H1 (cell line): ENCODE data around the gene TRAK1. TPM values are rescaled to one million over a fixed set of nuclear protein-coding genes. Genes with fewer than 3 reads are reported as not detected.

Source experiments
- ATF2 ChIP-seq: IDR thresholded peaks from 2 replicates; pipeline ENCODE4 v1.6.1; 2012; ENCODE audit warnings: low read length, inconsistent platforms
- CEBPB ChIP-seq: IDR thresholded peaks from 2 replicates; pipeline ENCODE4 v1.6.1; 2012; ENCODE audit warnings: low read depth, low read length
- JUN ChIP-seq: IDR thresholded peaks from 2 replicates; pipeline ENCODE4 v1.6.1; 2011; ENCODE audit warnings: low read depth, mild to moderate bottlenecking, improper control_type of control experiment, low read length
- POLR2AphosphoS5 ChIP-seq: IDR thresholded peaks from 2 replicates; pipeline ENCODE4 v1.6.1; 2011; ENCODE audit warnings: low read depth, low read length
- SAP30 ChIP-seq: fragments of 300-600 bp; sonication (generic); IDR thresholded peaks from 2 replicates; pipeline ENCODE4 v1.7.1; 2012; ENCODE audit warnings: low read length, moderate library complexity, mild to moderate bottlenecking, inconsistent platforms; ENCODE audit not compliant: insufficient read depth, insufficient replicate concordance
- polyA plus RNA-seq, 7 experiments: library from polyadenylated mRNA; depleted of rRNA in 3 of 7; stranded (reverse) in 5 of 7; unstranded in 2 of 7; fragments of >200 nt in 5 of 7; fragments of 200-250 nt in 2 of 7; gene quantifications; 1 replicate in 5 of 7; 2 replicates in 1 of 7; 4 replicates in 1 of 7; pipeline versions ENCODE4 v1.2.1 to v1.2.3, GENCODE V29; 2011 to 2013; ENCODE audit warnings: missing spikeins in 2 of 7, mixed read lengths in 2 of 7
- total RNA-seq: library from RNA; stranded (reverse); fragmentation: NEBNext Ultra II Directional; extraction: Animal tissue kit (Norgen Biotek cat#: 25700); gene quantifications from 2 replicates; pipeline ENCODE4 v1.2.1, GENCODE V29; 2021

The TRAK1 gene
- total and polyA plus RNA-seq, 2 of the 8 experiments (the other 6 are each of a cell fraction or from before 2014, with no cell fraction given), result 21.3 to 32.7 TPM

- TF ChIP-seq ATF2, result no peak
- no peak for TF ChIP-seq JUN
- TF ChIP-seq SAP30, result no peak
- TF ChIP-seq POLR2AphosphoS5, result no peak
- TF ChIP-seq CEBPB, result no peak
These were observed 73.5 kb downstream of the TRAK1 start (continued) for GRCh38 chr3:42164656-42165055.
